ENCODE data around the gene OR2V1.
"Not testable (repeated sequence)": the region's sequence is repeated elsewhere in the genome, so short reads cannot be mapped to it uniquely, and the experiment has no call there.

Gene OR2V1

GRCh38 chr5:181105391-181106025 lies 25.5 kb downstream of the OR2V1 start:
- TF ChIP-seq CTCF (IDR thresholded peaks at IDR 0.05; ENCODE audit: insufficient read depth, missing control alignments) = no peak
- DNase-seq (ENCODE audit: insufficient read length, low spot score) (no peak), FAIRE-seq (no peak)

GRCh38 chr5:181104606-181105390 lies 26.2 kb downstream of the OR2V1 start:
- FAIRE-seq = not testable (repeated sequence)

GRCh38 chr5:181104259-181104568 lies 26.8 kb downstream of the OR2V1 start:
- not testable (repeated sequence) for DNase-seq (ENCODE audit: insufficient read length, low spot score); FAIRE-seq

More at GRCh38 chr5:181104606-181105390, 26.2 kb downstream of the OR2V1 start:
- DNase-seq (ENCODE audit: insufficient read length, low spot score) = not testable (repeated sequence)

- DNase-seq (ENCODE audit: insufficient read length, low spot score) = not testable (repeated sequence)
- FAIRE-seq = peak; percentile 95
These were observed 28.9 kb downstream of the OR2V1 start for GRCh38 chr5:181101930-181102674.

- FAIRE-seq; DNase-seq (ENCODE audit: insufficient read length, low spot score): not testable (repeated sequence)
These were observed 29.8 kb downstream of the OR2V1 start for GRCh38 chr5:181101030-181101641.

- DNase-seq (ENCODE audit: insufficient read length, low spot score) (no peak), FAIRE-seq (no peak)
- no peak for TF ChIP-seq CTCF (IDR thresholded peaks at IDR 0.05; ENCODE audit: insufficient read depth, missing control alignments)
These were observed 30.7 kb downstream of the OR2V1 start for GRCh38 chr5:181100121-181100875.

GRCh38 chr5:181099602-181100086 lies 31.3 kb downstream of the OR2V1 start:
- no peak for TF ChIP-seq CTCF (IDR thresholded peaks at IDR 0.05; ENCODE audit: insufficient read depth, missing control alignments)
- no peak for DNase-seq (ENCODE audit: insufficient read length, low spot score)
- FAIRE-seq = no peak

- no peak for DNase-seq (ENCODE audit: insufficient read length, low spot score)
- no peak for TF ChIP-seq CTCF (IDR thresholded peaks at IDR 0.05; ENCODE audit: insufficient read depth, missing control alignments)
- no peak for FAIRE-seq
These were observed 32.0 kb downstream of the OR2V1 start for GRCh38 chr5:181098762-181099601.

GRCh38 chr5:181097759-181098491 lies 33.0 kb downstream of the OR2V1 start:
- not testable (repeated sequence) for DNase-seq (ENCODE audit: insufficient read length, low spot score); FAIRE-seq

- DNase-seq (ENCODE audit: insufficient read length, low spot score); FAIRE-seq: not testable (repeated sequence)
These were observed 33.6 kb downstream of the OR2V1 start for GRCh38 chr5:181097383-181097753.

- peak; percentile 95 for FAIRE-seq
- not testable (repeated sequence) for DNase-seq (ENCODE audit: insufficient read length, low spot score)
These were observed 34.1 kb downstream of the OR2V1 start for GRCh38 chr5:181096721-181097382.

All from D721Med (cell line).